ENCODE data around the gene GALNS. TPM values are rescaled to one million over a fixed set of nuclear protein-coding genes. Genes with fewer than 3 reads are reported as not detected.

GALNS gene
- polyA plus RNA-seq, 2 of the 4 experiments (the other 2 are of a cell fraction): 7.0 to 31.2 TPM

GRCh38 chr16:88799569-88800276, 57.0 kb downstream of the GALNS start:
- Histone ChIP-seq H3K27ac (no peak overlapping the region), H3K9me3 (no peaks in the 10 kb centered on the region), H3K4me1 (peaks cover 7% of the 10 kb centered on the region; the same call in 2 of the 3 replicates), H3K4me3 (no peak overlapping the region), H3K4me2 (no peak overlapping the region)
- WGBS (ENCODE audit: missing lambda C conversion rate): 94% methylated on average over 13 of the region's 17 CpGs
- FAIRE-seq (no peak), ATAC-seq (no peak), DNase-seq (ENCODE audit: low read depth in 1 of 2, low spot score in 1 of 2) (no peak)
- ChIA-PET POLR2A (interaction anchor here (1.0 to 1.7 kb wide), 2 partner anchors 10 to 15 kb away, joined by 3 to 6 read pairs; no protein-coding TSS in a partner anchor), CTCF (interaction anchor here (1.0 to 6.2 kb wide), 7 partner anchors 13 to 367 kb away, joined by 3 to 41 read pairs (median 5); partner anchors contain the start of gene PIEZO1)
- no peak for TF ChIP-seq E2F6 (IDR thresholded peaks at IDR 0.05; ENCODE audit: borderline replicate concordance, low read depth)
- TF ChIP-seq, protein P1, sequence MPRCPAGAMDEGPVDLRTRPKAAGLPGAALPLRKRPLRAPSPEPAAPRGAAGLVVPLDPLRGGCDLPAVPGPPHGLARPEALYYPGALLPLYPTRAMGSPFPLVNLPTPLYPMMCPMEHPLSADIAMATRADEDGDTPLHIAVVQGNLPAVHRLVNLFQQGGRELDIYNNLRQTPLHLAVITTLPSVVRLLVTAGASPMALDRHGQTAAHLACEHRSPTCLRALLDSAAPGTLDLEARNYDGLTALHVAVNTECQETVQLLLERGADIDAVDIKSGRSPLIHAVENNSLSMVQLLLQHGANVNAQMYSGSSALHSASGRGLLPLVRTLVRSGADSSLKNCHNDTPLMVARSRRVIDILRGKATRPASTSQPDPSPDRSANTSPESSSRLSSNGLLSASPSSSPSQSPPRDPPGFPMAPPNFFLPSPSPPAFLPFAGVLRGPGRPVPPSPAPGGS (IDR thresholded peaks at IDR 0.05): no peak

DNA sequence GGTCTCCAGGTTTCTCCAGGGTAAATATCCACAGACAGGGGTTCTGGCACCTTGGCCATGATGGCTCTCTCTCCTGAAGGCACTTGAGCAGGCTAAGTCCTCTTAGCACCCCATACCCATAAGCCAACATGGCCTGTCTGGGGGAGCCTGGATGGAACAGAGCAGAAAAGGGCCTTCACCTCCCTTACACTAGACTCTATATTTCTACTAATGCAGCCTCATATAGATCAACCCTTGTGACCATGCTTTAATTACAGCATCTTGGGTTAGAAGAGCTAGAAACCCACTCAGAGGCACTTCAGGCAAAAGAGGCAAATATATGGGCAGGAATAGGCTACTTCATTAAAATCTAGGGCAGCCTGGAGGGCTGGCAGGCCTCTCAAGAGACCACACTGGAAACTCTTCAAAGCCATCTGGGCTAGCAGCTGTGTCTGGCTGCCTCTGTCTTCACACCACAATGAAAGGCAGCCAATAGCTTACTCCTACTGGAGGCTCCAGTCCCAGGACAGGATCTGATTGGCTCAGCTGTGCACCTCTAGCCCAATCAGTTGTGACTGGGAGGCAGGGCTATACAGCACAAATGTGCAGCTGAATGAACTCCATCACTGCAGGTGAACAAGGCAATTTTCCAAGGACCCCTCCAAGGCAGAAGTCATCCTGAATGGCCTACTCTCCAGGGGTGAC, 57.8 kb downstream of the GALNS start:
- H3K4me1 ChIP-seq: no peaks in the 10 kb centered on the region
- DNase-seq (ENCODE audit: low read depth in 1 of 2, low spot score in 1 of 2) (peak in 1 of 2 experiments; percentile 45), ATAC-seq (peak; percentile 41 to 47; a peak in 3 of 6 replicates), FAIRE-seq (no peak)
- no peak overlapping the region for H3K4me2 ChIP-seq
- TF ChIP-seq, protein P2, sequence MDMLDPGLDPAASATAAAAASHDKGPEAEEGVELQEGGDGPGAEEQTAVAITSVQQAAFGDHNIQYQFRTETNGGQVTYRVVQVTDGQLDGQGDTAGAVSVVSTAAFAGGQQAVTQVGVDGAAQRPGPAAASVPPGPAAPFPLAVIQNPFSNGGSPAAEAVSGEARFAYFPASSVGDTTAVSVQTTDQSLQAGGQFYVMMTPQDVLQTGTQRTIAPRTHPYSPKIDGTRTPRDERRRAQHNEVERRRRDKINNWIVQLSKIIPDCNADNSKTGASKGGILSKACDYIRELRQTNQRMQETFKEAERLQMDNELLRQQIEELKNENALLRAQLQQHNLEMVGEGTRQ (IDR thresholded peaks at IDR 0.05): no peak
- no peak for TF ChIP-seq MYC (IDR thresholded peaks at IDR 0.05; ENCODE audit: borderline replicate concordance, low read length)
- TF ChIP-seq KDM5A (IDR thresholded peaks at IDR 0.05): no peak
- TF ChIP-seq POLR2A (IDR thresholded peaks at IDR 0.05; ENCODE audit: low read length): no peak
- TF ChIP-seq PHF8 (IDR thresholded peaks at IDR 0.05; ENCODE audit: borderline replicate concordance, low read depth): no peak
- no peak for TF ChIP-seq RARB (CRISPR knock-in tag; IDR thresholded peaks at IDR 0.05)
- TF ChIP-seq EP300 (IDR thresholded peaks at IDR 0.05): no peak
- TF ChIP-seq RNF2 (IDR thresholded peaks at IDR 0.05; ENCODE audit: borderline replicate concordance, low read depth): no peak
- TF ChIP-seq ZC3H11A (IDR thresholded peaks at IDR 0.05): no peak
- no peak for TF ChIP-seq JUN (IDR thresholded peaks at IDR 0.05)
- TF ChIP-seq ZNF302 (CRISPR knock-in tag; IDR thresholded peaks at IDR 0.05): no peak
- POLR2A ChIA-PET: interaction anchor here (1.7 kb wide), 1 partner anchor 11 kb away, joined by 6 read pairs; no protein-coding TSS in a partner anchor
- no peak overlapping the region for H3K4me3 ChIP-seq
- CTCF ChIA-PET: interaction anchor here (1.2 to 6.2 kb wide), 5 partner anchors 13 to 62 kb away, joined by 3 to 41 read pairs (median 5); partner anchors contain the start of gene PIEZO1
- no peak overlapping the region for H3K27ac ChIP-seq
- no peaks in the 10 kb centered on the region for H3K9me3 ChIP-seq

GRCh38 chr16:88798073-88798472, 58.7 kb downstream of the GALNS start:
- POLR2A ChIA-PET: no interaction called here
- CTCF ChIA-PET: interaction anchor here (1.1 to 6.2 kb wide), 4 partner anchors 12 to 61 kb away, joined by 3 to 41 read pairs (median 9); partner anchors contain the start of gene PIEZO1

More at GRCh38 chr16:88798073-88798472, 58.7 kb downstream of the GALNS start:
- no peak overlapping the region for H3K27ac ChIP-seq
- no peak overlapping the region for H3K4me3 ChIP-seq
- TF ChIP-seq CHD4 (IDR thresholded peaks at IDR 0.05; ENCODE audit: borderline replicate concordance): no peak
- TF ChIP-seq MAFK (IDR thresholded peaks at IDR 0.05; ENCODE audit: partially characterized antibody): no peak
- no peak for TF ChIP-seq CHD2 (IDR thresholded peaks at IDR 0.05; ENCODE audit: low read length, partially characterized antibody)
- no peak for TF ChIP-seq FOSL2 (IDR thresholded peaks at IDR 0.05)
- no peak for TF ChIP-seq FOSL2 (CRISPR knock-in tag; IDR thresholded peaks at IDR 0.05)
- no peak for TF ChIP-seq RAD21 (conservative IDR thresholded peaks at IDR 0.05 in 1 of 2, IDR thresholded peaks at IDR 0.05 in 1 of 2)
- TF ChIP-seq POLR2A (IDR thresholded peaks at IDR 0.05; ENCODE audit: low read length): no peak
- no peak for TF ChIP-seq CEBPB (IDR thresholded peaks at IDR 0.05)
- no peak for TF ChIP-seq POLR2AphosphoS2 (conservative IDR thresholded peaks at IDR 0.05; ENCODE audit: low read length)
- no peak for TF ChIP-seq SMC3 (IDR thresholded peaks at IDR 0.05)
- TF ChIP-seq, protein P3, sequence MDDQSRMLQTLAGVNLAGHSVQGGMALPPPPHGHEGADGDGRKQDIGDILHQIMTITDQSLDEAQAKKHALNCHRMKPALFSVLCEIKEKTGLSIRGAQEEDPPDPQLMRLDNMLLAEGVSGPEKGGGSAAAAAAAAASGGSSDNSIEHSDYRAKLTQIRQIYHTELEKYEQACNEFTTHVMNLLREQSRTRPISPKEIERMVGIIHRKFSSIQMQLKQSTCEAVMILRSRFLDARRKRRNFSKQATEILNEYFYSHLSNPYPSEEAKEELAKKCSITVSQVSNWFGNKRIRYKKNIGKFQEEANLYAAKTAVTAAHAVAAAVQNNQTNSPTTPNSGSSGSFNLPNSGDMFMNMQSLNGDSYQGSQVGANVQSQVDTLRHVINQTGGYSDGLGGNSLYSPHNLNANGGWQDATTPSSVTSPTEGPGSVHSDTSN (IDR thresholded peaks at IDR 0.05): no peak
- no peak for TF ChIP-seq ATOH8 (CRISPR knock-in tag; IDR thresholded peaks at IDR 0.05; ENCODE audit: low read depth)
- no peak for TF ChIP-seq JUN (IDR thresholded peaks at IDR 0.05)
- no peak for TF ChIP-seq RARB (CRISPR knock-in tag; IDR thresholded peaks at IDR 0.05)
- H3K4me2 ChIP-seq: no peak overlapping the region
- DNase-seq (ENCODE audit: low read depth in 1 of 2, low spot score in 1 of 2) (no peak), FAIRE-seq (no peak), ATAC-seq (no peak)
- WGBS (ENCODE audit: missing lambda C conversion rate): 92% methylated on average over 4 of the region's 4 CpGs
- no peaks in the 10 kb centered on the region for H3K9me3 ChIP-seq
- H3K4me1 ChIP-seq: no peaks in the 10 kb centered on the region
